ENCODE data around the gene ZNF438. TPM values are rescaled to one million over a fixed set of nuclear protein-coding genes. Genes with fewer than 3 reads are reported as not detected.

ZNF438 gene
- total RNA-seq, 1 experiment from 2014 or later, result 2.0 TPM

- no peak for DNase-seq (ENCODE audit: low read depth, low spot score)
- Histone ChIP-seq H3K9me3 (ENCODE audit: control insufficient read depth, insufficient read depth, low read depth, low read length) (no peaks in the 10 kb centered on the region), H3K4me1 (ENCODE audit: control insufficient read depth, insufficient read depth, low read length) (no peaks in the 10 kb centered on the region; the same call in 1 of the 2 replicates), H3K27ac (ENCODE audit: low read length) (no peak overlapping the region), H3K36me3 (ENCODE audit: control insufficient read depth, insufficient read depth, low read length) (no peaks in the 10 kb centered on the region), H3K27me3 (ENCODE audit: control insufficient read depth, insufficient read depth, low read length) (no peaks in the 10 kb centered on the region), H3K4me3 (ENCODE audit: low read depth in 2 of 2, low read length in 2 of 2) (no peak overlapping the region)
- intact Hi-C loops (cut with micrococcal nuclease; ENCODE audit: unreplicated experiment) (no loop called here), in situ Hi-C loops (cut with HindIII; ENCODE audit: low pct_unique_long_range_greater_than_20kb, low sequenced_read_pairs) (no loop called here)
- no peak for TF ChIP-seq TCF7L2 (IDR thresholded peaks at IDR 0.05; ENCODE audit: low read depth, low read length)
- TF ChIP-seq, protein P1, sequence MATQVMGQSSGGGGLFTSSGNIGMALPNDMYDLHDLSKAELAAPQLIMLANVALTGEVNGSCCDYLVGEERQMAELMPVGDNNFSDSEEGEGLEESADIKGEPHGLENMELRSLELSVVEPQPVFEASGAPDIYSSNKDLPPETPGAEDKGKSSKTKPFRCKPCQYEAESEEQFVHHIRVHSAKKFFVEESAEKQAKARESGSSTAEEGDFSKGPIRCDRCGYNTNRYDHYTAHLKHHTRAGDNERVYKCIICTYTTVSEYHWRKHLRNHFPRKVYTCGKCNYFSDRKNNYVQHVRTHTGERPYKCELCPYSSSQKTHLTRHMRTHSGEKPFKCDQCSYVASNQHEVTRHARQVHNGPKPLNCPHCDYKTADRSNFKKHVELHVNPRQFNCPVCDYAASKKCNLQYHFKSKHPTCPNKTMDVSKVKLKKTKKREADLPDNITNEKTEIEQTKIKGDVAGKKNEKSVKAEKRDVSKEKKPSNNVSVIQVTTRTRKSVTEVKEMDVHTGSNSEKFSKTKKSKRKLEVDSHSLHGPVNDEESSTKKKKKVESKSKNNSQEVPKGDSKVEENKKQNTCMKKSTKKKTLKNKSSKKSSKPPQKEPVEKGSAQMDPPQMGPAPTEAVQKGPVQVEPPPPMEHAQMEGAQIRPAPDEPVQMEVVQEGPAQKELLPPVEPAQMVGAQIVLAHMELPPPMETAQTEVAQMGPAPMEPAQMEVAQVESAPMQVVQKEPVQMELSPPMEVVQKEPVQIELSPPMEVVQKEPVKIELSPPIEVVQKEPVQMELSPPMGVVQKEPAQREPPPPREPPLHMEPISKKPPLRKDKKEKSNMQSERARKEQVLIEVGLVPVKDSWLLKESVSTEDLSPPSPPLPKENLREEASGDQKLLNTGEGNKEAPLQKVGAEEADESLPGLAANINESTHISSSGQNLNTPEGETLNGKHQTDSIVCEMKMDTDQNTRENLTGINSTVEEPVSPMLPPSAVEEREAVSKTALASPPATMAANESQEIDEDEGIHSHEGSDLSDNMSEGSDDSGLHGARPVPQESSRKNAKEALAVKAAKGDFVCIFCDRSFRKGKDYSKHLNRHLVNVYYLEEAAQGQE (IDR thresholded peaks at IDR 0.05; ENCODE audit: insufficient read depth in 1 of 2, low read depth in 2 of 2, low read length in 1 of 2), result no peak
- TF ChIP-seq SIN3A (IDR thresholded peaks at IDR 0.05; ENCODE audit: borderline replicate concordance, insufficient read depth, low read depth, low read length), result no peak
- TF ChIP-seq, protein P2, sequence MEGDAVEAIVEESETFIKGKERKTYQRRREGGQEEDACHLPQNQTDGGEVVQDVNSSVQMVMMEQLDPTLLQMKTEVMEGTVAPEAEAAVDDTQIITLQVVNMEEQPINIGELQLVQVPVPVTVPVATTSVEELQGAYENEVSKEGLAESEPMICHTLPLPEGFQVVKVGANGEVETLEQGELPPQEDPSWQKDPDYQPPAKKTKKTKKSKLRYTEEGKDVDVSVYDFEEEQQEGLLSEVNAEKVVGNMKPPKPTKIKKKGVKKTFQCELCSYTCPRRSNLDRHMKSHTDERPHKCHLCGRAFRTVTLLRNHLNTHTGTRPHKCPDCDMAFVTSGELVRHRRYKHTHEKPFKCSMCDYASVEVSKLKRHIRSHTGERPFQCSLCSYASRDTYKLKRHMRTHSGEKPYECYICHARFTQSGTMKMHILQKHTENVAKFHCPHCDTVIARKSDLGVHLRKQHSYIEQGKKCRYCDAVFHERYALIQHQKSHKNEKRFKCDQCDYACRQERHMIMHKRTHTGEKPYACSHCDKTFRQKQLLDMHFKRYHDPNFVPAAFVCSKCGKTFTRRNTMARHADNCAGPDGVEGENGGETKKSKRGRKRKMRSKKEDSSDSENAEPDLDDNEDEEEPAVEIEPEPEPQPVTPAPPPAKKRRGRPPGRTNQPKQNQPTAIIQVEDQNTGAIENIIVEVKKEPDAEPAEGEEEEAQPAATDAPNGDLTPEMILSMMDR (IDR thresholded peaks at IDR 0.05), result no peak
- TF ChIP-seq POLR2AphosphoS5 (IDR thresholded peaks at IDR 0.05; ENCODE audit: low read depth, low read length), result no peak
- CTCF ChIA-PET, result no interaction called here
- ATAC-seq, result no peak
- POLR2A ChIA-PET, result interaction anchor here (0.6 kb wide), 1 partner anchor 165 kb away, joined by 4 read pairs; no protein-coding TSS in a partner anchor
- no TSS peak for BruUV-seq (replicated peaks)
Measured at GRCh38 chr10:31017534-31018355, 13.9 kb downstream of the ZNF438 start.

- BruUV-seq (replicated peaks), result no TSS peak
- CTCF ChIA-PET, result no interaction called here
- ATAC-seq, result no peak
- in situ Hi-C loops (cut with HindIII; ENCODE audit: low pct_unique_long_range_greater_than_20kb, low sequenced_read_pairs), result no loop called here
- intact Hi-C loops (cut with micrococcal nuclease; ENCODE audit: unreplicated experiment), result no loop called here
- TF ChIP-seq SIN3A (IDR thresholded peaks at IDR 0.05; ENCODE audit: borderline replicate concordance, insufficient read depth, low read depth, low read length) (no peak), TCF7L2 (IDR thresholded peaks at IDR 0.05; ENCODE audit: low read depth, low read length) (no peak), POLR2AphosphoS5 (IDR thresholded peaks at IDR 0.05; ENCODE audit: low read depth, low read length) (no peak)
- TF ChIP-seq, protein P1 (IDR thresholded peaks at IDR 0.05; ENCODE audit: insufficient read depth in 1 of 2, low read depth in 2 of 2, low read length in 1 of 2), result no peak
- TF ChIP-seq, protein P2 (IDR thresholded peaks at IDR 0.05), result no peak
- Histone ChIP-seq H3K4me3 (ENCODE audit: low read depth in 2 of 2, low read length in 2 of 2) (no peak overlapping the region), H3K36me3 (ENCODE audit: control insufficient read depth, insufficient read depth, low read length) (no peaks in the 10 kb centered on the region), H3K9me3 (ENCODE audit: control insufficient read depth, insufficient read depth, low read depth, low read length) (no peaks in the 10 kb centered on the region), H3K4me1 (ENCODE audit: control insufficient read depth, insufficient read depth, low read length) (no peaks in the 10 kb centered on the region), H3K27me3 (ENCODE audit: control insufficient read depth, insufficient read depth, low read length) (no peaks in the 10 kb centered on the region), H3K27ac (ENCODE audit: low read length) (no peak overlapping the region)
- POLR2A ChIA-PET, result no interaction called here
- no peak for DNase-seq (ENCODE audit: low read depth, low spot score)
Measured at GRCh38 chr10:31014161-31014875, 17.3 kb downstream of the ZNF438 start.

Measured in Panc1 (cell line).